ENCODE results near the gene SAMD14.

Gene SAMD14

GRCh38 chr17:50135316-50136095 is 5.5 kb upstream of the SAMD14 start:
- H4K20me1 ChIP-seq (ENCODE audit: insufficient read depth, low read length) = peaks cover 44% of the 10 kb centered on the region
- DNase-seq (no peak), ATAC-seq (ENCODE audit: insufficient read depth, low read depth) (no peak)
- H3K27me3 ChIP-seq (ENCODE audit: insufficient read depth, low read length, poor library complexity) = no peaks in the 10 kb centered on the region
- H3K79me2 ChIP-seq (ENCODE audit: insufficient read depth, low read length) = no peaks in the 10 kb centered on the region
- peaks cover 60% of the 10 kb centered on the region for H3K36me3 ChIP-seq (ENCODE audit: insufficient read depth, low read length)
- H3K27ac ChIP-seq (ENCODE audit: low read length) = no peak overlapping the region
- H2AFZ ChIP-seq (ENCODE audit: low read depth, low read length) = no peak overlapping the region
- no peak overlapping the region for H3K4me2 ChIP-seq (ENCODE audit: insufficient read depth, low read length)
- H3K9me3 ChIP-seq (ENCODE audit: insufficient read depth, low read length, severe bottlenecking) = no peaks in the 10 kb centered on the region
- H3K4me1 ChIP-seq (ENCODE audit: insufficient read depth, low read length) = peaks cover 6% of the 10 kb centered on the region
- TF ChIP-seq EZH2 (IDR thresholded peaks at IDR 0.05; ENCODE audit: borderline replicate concordance, low read depth, low read length, severe bottlenecking) (no peak), CTCF (IDR thresholded peaks at IDR 0.05; ENCODE audit: borderline replicate concordance, extremely low read depth, low read length, poor library complexity, severe bottlenecking) (no peak)
- no peak overlapping the region for H3K9ac ChIP-seq (ENCODE audit: low read depth, low read length)
- no peak overlapping the region for H3K4me3 ChIP-seq (ENCODE audit: low read depth in 1 of 2, low read length in 2 of 2)

GRCh38 chr17:50134206-50135110 is 4.5 kb upstream of the SAMD14 start:
- Histone ChIP-seq H2AFZ (ENCODE audit: low read depth, low read length) (no peak overlapping the region), H3K9me3 (ENCODE audit: insufficient read depth, low read length, severe bottlenecking) (no peaks in the 10 kb centered on the region), H3K9ac (ENCODE audit: low read depth, low read length) (no peak overlapping the region), H3K79me2 (ENCODE audit: insufficient read depth, low read length) (no peaks in the 10 kb centered on the region), H3K4me1 (ENCODE audit: insufficient read depth, low read length) (no peaks in the 10 kb centered on the region), H4K20me1 (ENCODE audit: insufficient read depth, low read length) (peaks cover 34% of the 10 kb centered on the region), H3K4me3 (ENCODE audit: low read depth in 1 of 2, low read length in 2 of 2) (no peak overlapping the region), H3K4me2 (ENCODE audit: insufficient read depth, low read length) (no peak overlapping the region), H3K27ac (ENCODE audit: low read length) (no peak overlapping the region), H3K36me3 (ENCODE audit: insufficient read depth, low read length) (peaks cover 49% of the 10 kb centered on the region), H3K27me3 (ENCODE audit: insufficient read depth, low read length, poor library complexity) (no peaks in the 10 kb centered on the region)
- DNase-seq = no peak
- no peak for ATAC-seq (ENCODE audit: insufficient read depth, low read depth)
- TF ChIP-seq CTCF (IDR thresholded peaks at IDR 0.05; ENCODE audit: borderline replicate concordance, extremely low read depth, low read length, poor library complexity, severe bottlenecking) (no peak), EZH2 (IDR thresholded peaks at IDR 0.05; ENCODE audit: borderline replicate concordance, low read depth, low read length, severe bottlenecking) (no peak)

- no peak for DNase-seq
- TF ChIP-seq EZH2 (IDR thresholded peaks at IDR 0.05; ENCODE audit: borderline replicate concordance, low read depth, low read length, severe bottlenecking) (no peak), CTCF (IDR thresholded peaks at IDR 0.05; ENCODE audit: borderline replicate concordance, extremely low read depth, low read length, poor library complexity, severe bottlenecking) (no peak)
- no peak overlapping the region for H3K4me3 ChIP-seq (ENCODE audit: low read depth in 1 of 2, low read length in 2 of 2)
- no peak overlapping the region for H2AFZ ChIP-seq (ENCODE audit: low read depth, low read length)
- no peaks in the 10 kb centered on the region for H3K9me3 ChIP-seq (ENCODE audit: insufficient read depth, low read length, severe bottlenecking)
- no peaks in the 10 kb centered on the region for H3K79me2 ChIP-seq (ENCODE audit: insufficient read depth, low read length)
- no peak for ATAC-seq (ENCODE audit: insufficient read depth, low read depth)
- H4K20me1 ChIP-seq (ENCODE audit: insufficient read depth, low read length) = peaks cover 27% of the 10 kb centered on the region
- no peaks in the 10 kb centered on the region for H3K4me1 ChIP-seq (ENCODE audit: insufficient read depth, low read length)
- H3K27me3 ChIP-seq (ENCODE audit: insufficient read depth, low read length, poor library complexity) = peaks cover 3% of the 10 kb centered on the region
- H3K36me3 ChIP-seq (ENCODE audit: insufficient read depth, low read length) = peaks cover 42% of the 10 kb centered on the region
- H3K4me2 ChIP-seq (ENCODE audit: insufficient read depth, low read length) = no peak overlapping the region
- H3K9ac ChIP-seq (ENCODE audit: low read depth, low read length) = no peak overlapping the region
- H3K27ac ChIP-seq (ENCODE audit: low read length) = no peak overlapping the region
These were observed 3.8 kb upstream of the SAMD14 start for GRCh38 chr17:50133769-50134099.

Measured in DND-41 (cell line).